HG02840 (cell line): ENCODE data around the gene OLIG3.

ENCODE experiments used
- ATAC-seq: cut with Tn5 transposase; IDR thresholded peaks from one replicate; pipeline ENCODE4 v1.9.1; 2021; ENCODE audit warnings: mild to moderate bottlenecking, moderate library complexity, moderate number of reproducible peaks; ENCODE audit not compliant: unreplicated experiment, low FRiP score

The OLIG3 gene

DNA sequence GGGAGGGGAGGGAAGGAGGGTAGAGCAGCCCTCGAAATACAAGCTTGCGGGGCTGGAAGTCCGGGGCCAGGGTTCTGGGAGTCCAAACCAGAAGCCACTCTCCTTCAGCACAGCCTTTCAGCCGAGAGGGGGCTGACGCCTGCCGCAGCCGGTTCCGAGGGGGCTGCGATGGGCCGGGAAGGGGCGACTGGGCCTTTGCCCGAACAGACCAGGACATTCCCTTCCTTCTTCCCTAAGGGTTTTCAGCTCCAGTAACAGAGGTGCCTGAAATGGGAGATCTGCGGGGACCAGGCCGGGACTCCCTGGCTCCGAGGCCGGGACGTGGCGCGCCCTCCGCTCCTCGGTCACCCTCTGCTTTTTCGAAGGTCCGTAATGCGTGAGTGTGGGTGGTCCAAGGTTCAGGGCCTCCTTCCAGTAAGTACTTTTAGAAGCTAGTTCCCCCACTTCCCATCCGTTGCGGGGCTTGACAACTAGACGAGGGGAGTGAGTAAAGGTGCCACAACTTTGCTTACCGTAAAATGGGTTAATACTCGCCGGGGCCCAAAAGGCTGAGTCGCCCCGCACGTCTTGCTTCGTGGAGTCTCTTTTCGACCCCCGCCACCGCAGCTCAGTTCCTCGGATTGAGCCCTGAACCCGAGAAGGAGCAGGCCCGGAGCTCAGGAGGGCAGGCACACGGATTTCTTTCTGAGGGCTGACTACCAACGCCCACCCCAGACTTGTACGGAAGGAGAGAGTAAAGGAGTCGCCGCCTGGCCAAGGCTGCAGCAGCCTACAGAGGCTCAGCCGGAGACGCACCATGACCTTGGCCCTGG, 2.9 kb upstream of the OLIG3 start:
- ATAC-seq: no peak

DNA sequence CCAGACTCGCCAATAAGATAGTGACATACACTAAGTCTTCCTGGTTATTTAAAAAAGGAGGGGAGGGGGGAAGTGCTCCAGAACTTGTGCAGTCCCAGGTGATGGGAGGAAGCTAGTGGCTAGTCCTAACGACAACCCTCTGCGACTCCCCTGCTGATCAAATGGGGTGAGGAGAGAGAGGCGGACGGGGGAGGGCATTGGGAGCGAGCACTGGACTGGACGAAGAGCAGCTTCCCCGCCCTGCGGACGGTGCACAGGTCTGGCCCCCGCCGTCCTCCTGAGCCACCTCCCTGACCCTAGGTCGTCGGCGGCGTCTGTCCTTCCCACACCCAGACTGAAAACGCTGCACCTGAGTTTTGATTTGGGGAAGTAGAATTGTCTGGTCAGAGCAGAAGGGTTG, 2.2 kb upstream of the OLIG3 start:
- no peak for ATAC-seq

DNA sequence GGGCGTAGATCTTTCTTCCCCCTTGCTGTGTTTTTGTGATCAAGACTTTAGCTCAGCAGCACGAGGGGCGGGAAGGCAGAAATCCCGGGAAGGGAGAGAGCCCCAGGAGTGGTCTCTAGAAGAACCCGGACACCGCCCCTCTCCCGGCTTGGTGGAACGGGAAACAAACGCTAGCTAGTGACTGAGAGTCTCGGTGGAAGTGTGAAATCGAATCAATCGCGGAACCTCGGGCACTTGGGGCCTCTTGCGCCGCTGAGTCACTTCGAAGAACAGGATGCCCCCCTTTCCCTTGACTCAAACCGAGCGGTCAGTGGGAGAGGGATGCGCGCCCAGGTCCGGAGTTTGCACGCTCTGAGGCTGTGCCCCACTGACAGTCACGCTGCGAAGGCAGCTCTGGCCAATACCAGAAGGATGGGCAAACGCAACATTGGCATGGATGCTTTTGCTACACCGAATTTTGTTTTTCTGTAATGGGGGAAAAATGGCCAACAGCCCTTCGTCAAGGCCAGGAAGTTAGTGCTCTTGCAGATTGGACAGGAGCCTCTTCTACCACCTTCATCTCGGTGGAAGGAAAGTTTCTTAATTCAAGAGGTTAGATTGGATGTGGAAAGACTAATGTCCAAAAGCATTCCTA, 1.6 kb upstream of the OLIG3 start:
- no peak for ATAC-seq

DNA sequence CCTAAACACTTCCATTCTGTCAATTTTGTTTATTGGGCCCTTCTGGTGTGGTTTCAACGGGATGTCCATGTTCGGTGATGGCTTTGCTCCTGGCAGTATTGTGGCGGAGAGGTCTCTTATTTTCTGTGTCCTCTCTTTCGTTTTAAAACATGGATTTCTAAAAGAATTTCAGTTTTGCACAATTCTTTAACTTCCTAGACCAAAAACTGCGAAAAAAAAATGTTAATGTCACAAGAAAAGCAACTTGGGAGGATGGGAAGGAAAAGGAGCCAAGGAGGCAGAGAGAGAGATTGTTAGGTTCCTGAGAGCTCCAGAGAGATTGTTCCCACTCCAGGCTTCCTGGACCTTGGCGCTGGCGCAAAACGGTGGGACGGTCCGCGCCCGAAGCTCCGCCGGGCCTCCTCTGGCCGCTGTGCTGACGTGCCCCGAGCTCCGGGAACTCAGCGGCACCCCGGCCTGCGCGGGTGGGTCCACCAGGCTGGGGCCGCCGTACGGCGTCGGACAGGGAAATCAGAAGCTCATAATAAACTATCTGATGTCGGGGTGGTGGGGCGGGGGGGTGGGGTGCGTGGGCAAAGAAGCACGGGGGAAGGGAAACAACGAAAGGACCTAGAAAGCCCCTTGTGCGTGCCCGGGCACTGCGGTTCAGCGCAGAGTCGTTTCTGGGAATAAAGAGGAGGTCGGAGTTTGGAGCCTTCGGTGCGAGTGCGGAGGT, 951 bp upstream of the OLIG3 start:
- no peak for ATAC-seq

DNA sequence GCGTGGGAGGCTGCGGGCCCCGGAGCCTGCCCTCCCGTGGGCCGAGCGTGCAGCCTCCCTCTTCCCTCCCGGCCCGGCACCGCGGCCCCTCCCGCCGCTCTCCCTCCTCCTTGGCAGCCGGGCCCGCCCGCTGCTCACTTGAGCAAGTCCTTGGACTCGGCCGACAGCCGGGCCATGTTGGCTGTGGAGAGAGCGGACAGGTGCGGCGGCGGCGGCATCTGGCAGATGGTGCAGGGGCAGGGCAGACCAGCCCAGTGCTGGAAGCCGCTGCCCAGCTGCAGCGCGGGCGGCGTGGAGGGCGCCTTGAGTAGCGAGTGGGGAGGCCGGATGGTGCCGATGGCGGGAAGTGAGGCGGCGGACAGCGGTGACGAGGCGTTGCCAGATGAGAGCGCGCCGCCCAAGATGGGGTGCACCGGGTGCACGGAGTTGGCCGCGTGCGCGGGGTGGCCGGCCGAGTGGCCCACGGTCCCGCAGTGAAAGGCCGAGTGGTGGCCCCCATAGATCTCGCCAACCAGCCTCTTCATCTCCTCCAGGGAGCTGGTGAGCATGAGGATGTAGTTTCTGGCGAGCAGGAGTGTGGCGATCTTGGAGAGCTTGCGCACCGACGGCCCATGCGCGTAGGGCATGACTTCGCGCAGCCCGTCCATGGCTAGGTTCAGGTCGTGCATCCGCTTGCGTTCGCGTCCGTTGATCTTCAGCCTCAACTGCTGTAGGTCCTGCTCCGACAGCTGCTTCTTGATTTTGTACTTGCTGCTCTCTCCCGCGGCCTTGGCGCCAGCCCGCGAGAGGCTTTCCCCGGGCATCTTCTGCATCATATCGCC, 766 bp downstream of the OLIG3 start:
- no peak for ATAC-seq

DNA sequence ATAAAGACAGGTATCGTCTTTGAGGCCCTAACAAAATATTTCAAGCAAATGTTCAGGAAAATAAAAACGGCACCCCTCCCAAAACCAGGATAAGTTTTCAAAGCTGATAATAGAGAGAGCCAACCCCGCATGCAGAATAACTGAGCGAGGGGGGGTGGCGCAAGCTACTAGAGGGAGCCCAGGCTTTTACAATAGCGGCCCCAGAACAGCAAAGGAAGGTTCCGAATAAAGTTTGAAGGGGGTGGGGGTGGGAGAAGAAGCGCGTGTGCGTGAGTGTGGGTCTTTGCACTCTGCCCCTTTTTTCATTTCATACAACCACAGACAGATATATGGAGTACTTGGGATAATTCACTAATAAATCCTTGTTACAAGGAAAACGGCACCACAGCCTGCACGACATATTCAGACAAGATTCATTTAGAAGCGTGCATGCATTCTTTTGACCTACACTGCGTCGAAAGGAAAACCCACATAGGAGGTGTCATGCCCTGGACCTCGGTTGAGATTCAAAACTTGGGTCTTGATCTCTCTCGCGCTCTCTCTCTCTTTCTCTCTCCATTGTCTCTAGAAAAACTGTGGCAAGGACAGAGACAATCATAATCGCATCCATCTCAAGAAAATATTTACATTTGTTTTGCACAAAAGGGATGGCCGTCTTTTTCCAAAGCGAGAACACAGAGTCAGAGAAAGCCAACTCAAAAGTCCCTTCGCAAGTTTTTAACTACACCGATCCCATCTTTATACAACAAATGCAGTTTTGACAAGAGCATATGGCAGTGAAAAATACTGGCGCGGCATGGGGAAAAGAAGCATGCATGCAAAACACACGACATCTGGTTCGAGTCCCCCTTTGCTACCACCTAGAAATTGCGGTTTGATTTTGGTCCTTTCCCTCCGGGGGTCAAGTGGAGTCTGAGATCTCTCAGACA, 1.6 kb downstream of the OLIG3 start:
- ATAC-seq: no peak

DNA sequence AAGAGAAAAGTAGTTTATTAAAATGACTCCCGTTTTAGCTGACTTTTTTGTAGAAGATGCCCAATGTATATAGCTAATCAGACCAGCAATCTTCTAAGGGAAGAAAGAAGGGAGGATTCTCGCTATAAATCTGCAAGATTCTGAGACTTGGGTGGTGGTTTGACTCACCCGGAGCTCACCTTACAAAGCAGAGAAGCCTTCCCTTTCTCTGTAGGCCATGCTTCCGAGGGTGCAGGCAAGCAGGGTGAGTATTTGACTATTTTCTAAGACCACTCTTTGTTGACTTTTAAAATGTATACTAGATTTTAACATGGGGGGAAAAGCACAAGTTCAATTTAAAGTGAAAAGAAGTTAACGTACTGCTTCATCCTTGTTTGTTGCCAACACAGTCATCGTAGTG, 2.7 kb downstream of the OLIG3 start:
- ATAC-seq: no peak

DNA sequence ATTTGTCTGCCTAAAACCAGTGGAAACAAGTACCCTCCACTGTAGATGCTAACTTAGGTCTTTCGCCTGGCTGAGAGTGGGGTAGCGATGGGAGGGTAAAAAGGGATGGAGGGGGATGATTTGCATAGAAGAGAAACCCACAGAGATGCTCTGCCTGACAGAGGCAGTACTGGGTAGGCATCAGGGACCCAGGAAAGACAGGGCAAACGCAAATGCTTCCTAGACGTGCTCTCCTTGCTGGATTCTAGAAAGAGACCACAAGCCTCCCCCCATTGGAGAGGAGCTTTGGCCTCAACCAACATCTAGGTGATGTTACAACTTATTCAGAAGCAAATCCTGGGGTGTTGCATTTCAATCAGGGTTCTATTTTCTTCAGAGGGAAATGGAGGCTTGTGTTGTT, 3.2 kb downstream of the OLIG3 start:
- ATAC-seq: no peak

DNA sequence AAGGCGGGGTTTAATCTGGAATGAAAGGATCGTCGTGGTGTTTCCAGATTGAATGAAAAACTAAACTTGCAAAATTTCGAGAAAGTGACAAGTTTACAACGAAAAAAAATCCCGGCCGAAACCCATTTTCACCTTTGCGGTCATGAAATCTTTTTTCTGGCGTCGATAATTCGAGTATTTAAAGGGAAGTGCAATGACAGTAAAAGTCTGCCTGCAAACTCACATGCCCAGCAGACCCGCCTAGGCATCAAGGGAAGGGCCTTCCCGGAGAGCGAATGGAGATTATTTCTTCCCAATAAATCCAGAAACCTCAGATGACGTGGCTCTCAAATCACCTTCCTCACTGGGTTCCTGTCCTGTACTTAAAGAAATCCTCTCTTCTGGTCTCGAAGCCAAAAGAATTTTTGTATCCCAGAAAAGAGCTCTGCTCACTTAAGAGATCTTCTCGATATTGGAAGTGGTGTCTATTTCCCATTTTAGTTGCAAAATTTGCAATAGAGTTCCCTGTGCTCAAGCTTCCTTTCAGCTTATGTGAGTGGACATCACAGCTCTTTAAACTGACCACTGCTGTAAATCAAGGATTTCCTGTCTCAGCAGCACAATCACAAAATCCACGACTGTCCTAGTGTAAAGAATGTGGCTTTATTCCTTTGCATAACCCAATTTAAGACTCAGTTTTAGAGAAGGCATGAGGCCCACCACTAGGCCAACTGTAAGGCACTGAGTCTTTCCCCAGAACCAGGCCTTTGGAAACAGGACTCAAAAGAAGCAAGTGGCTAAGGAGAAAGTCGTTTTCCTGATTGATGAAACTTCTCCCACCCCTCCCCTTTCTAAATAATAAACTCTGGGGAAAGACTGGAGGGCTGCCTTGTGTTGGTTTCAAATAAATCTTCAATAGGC, 3.9 kb downstream of the OLIG3 start:
- ATAC-seq: no peak

DNA sequence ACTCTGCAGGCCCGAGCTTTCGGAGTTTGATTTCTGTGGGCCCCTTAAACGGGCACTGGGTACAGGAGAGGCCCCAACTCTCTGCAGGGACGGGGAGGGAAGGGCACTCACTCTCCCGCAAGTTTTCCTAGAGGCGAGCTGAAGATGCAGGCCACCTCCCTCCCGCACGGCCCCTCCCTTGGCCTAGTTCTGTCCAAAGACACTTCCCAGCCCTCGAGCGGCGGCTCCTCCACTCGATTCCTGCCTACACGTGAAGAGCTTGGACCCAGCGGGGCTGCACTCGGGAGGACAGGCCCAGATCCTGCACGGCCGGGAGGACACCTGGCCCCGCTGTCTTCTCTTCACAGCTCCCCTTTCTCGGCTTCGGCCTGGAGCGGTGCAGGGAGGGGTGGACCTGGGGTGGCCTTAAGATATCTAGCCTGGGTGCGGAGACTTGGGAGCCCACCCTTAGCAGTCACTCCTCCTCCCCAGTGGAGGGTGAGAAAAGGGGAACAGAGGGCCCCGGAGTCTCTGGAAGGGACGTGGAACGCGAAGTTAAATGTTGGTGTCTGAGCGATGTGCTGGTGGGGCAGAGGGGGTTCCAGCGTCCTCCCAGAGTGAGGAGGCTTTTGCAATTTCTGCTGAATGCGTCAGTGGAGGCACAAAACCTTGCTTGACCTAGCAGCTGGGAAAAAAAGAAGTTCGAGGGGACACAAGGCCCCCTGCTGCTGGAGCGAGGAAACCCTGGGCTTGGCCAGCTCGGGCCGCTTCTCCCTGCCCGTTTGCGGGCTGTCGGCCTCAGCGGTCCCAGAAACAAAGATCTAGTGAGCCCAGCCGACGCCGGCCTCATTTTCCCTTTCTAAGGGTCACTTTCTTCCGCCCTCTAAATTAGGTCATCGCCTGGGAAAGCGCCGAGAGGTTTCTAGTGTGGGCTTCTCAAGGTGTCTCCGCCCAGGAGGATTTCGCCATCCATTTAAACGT, 4.9 kb downstream of the OLIG3 start:
- ATAC-seq: no peak

DNA sequence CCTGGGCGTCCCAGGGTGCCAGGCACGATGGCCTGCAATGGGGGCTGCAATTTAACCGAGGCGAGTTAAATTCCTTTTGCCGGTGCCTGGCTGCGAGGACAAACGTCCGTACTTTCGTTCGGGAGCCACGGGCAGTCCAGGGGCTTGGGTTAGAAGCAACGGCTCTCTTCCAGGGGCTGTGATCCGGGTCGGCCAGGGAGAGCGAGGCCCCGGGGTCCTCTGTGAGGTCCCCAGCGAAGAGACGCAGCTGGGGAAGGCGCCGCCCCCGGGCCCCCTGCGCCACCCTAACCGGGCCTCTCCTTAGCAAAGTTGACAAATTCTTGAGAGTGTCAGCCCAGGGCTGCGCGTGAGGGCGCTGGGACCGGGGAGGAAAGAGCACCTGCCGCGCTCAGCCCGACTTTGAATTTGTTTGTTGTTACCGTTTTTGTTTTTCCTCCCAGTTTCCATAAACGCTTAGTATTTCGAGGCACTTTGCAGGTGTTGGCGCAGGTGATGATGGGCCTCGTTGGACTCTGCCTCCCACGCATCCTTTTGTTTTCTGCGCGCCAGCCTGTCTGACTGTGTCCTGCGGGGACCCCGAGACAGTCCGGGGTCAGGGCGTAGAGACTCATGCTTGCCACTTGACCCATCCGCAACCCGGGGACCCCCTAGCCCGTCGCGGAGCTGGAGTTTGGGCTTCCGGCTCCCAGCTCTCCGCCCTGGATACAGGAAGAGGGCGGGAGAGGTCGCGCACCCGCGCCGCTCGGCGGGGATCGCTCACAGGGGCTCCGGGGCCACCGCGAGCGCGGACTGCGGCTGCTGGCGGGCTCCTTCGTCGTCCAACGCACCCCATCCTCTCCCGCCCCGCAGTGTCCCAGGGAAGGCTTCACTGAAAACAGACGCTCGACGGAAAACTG, 5.8 kb downstream of the OLIG3 start:
- ATAC-seq: no peak

DNA sequence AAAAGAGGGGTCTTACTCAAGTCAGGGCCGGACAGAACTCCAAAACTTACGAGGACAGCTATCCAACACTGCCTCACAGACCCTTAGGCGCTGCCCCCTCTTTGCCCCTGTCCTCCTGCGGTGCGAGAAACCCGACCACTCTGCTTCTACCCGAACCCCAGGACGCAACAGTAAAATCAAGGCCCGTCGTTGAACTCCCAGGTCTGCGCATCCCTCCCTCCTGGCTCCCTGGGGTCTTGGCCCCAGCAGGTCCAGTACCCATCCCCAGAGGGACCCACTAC, 6.4 kb downstream of the OLIG3 start:
- ATAC-seq: no peak

DNA sequence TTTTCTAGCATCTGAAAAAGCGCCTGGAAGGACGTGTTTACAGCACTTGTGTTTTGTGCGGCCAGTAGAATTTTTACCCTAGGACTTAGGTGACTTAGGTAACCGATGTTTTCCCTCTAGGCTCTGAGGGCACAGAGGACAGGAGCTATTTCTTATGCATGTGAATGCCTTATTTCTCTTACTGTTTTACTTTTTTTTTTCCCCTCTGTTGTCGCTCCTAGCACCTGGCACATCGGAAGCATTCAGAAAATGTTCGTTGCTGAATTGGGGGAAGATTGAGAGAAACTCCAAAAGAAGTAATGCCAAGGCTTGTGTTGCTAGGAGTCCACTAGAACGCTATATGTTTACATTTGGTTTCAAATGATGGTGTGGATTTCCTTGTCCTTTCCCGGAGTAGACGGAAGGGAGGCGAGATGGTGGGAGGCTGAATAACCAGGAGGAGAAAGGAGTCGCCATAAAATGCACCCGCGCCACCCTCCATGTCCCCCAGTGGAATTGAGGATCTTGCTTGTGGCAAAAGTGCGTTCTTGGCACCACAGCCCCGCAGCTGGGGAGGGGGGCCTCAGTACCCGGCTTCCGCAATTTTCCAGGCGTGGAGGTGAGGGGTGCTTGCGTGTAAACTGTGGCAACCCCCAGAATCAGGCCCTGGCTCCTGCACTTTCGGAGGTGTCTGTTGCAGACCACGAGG, 6.9 kb downstream of the OLIG3 start:
- no peak for ATAC-seq

DNA sequence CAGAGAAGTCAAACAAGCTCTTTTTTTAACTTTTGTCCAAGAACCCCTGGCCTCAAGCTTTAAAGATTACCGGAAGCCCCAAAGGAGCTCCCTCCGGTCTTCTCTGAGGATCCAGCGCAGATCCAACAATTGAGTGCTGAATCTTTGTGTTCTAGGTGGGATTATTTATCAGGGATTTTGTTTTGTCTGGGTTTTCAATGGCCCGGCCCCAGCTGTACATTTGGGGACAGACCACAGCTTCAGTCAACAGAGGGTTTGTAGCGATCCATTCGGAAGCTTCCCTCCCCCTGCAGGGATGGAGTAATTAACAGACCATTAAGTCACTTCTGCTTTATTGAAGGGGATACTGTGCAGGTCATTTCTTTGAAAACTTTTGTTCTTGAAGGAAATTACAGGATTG, 7.8 kb downstream of the OLIG3 start:
- ATAC-seq: no peak

DNA sequence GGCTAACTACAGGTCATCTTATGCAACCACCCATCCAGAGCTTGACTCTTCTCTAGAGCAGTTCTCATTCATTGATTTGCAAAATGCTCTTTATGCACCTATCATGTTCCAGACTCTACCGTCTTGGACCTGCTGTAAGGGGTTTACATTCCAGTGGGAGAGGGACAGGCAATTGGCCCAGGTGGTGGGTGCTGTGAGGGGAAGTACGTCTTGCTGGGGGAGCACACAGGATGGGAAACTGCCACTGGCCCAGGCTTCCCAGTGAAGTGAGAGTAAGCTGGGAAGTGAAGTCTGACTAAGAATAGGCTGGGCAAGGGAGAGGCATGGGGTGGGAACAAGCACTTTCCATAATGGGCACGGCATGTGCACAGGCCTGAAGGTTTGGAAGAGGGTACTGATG, 13.8 kb downstream of the OLIG3 start:
- no peak for ATAC-seq

DNA sequence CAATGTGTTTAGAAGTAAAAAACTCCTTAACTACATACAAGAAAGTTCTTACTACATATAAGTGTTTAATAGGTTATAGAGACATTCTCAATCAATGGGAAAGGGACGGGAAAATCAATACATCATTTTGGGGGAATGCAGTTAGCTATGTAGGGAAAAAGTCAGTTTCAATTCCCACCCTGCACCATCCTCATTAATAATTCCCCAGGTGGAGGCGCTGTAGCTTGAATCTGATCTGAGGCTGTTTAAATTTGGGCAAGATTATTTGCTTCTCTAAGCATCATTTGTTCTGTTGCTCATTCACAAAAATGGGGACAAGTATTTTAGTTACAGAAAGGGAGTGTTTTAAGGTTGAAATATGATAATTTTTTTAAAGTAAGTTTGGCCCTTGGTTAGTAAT, 19.1 kb downstream of the OLIG3 start:
- ATAC-seq: no peak
